Suprapubic skin (tissue), 2 donors: ENCODE data around the gene RNF130.

ENCODE experiments used
- EP300 ChIP-seq: sonication (generic); formaldehyde crosslinking; IDR thresholded peaks from one replicate; pipeline ENCODE4 v1.6.1; 2017; ENCODE audit warnings: antibody characterized with exemption
- POLR2A ChIP-seq, 2 donors: fragments of 450-650 bp; IDR thresholded peaks; one replicate each; pipeline ENCODE4 v1.6.1; 2017; ENCODE audit warnings: antibody characterized with exemption in 2 of 2, mild to moderate bottlenecking in 2 of 2, moderate library complexity in 2 of 2

GRCh38 chr5:180119031-180119902 lies 47.7 kb upstream of the RNF130 start:
- TF ChIP-seq EP300: no peak
- TF ChIP-seq POLR2A (IDR thresholded peaks at IDR 0.05): no peak
